WTC11 (cell line): ENCODE results near the gene CDH12. TPM values are rescaled to one million over a fixed set of nuclear protein-coding genes. Genes with fewer than 3 reads are reported as not detected.

Source experiments
- ATAC-seq: fragments of 200-7000 bp; cut with Tn5 transposase; 2 replicates; pipeline ENCODE4 v1.10.0; 2021; ENCODE audit warnings: mild to moderate bottlenecking, moderate library complexity
- CTCF ChIA-PET: fragments of 300-600 bp; sonication (Branson Sonifier 250); formaldehyde crosslinking; loops from one replicate; lab custom pipeline; 2021; ENCODE audit warnings: antibody characterized with exemption; lab: Charles Lee
- POLR2A ChIA-PET: fragments of 350-600 bp; sonication (Branson Sonifier 250); formaldehyde crosslinking; loops from one replicate; lab custom pipeline; 2021; ENCODE audit warnings: antibody characterized with exemption; lab: Charles Lee
- DNase-seq: peaks from one replicate; pipeline ENCODE4 v3.0.0; 2021; ENCODE audit warnings: low spot score
- H3K27ac Mint-ChIP-seq: 2 replicates; pipeline ENCODE4 v1.8.0; 2021; ENCODE audit warnings: mixed read lengths
- H3K27me3 Mint-ChIP-seq: 2 replicates; pipeline ENCODE4 v1.8.0; 2021; ENCODE audit warnings: low read depth, mild to moderate bottlenecking, moderate library complexity, mixed read lengths
- H3K36me3 Mint-ChIP-seq: 2 replicates; pipeline ENCODE4 v1.8.0; 2021; ENCODE audit warnings: mixed read lengths
- H3K4me1 Mint-ChIP-seq: 2 replicates; pipeline ENCODE4 v1.8.0; 2022; ENCODE audit warnings: mixed read lengths
- H3K4me3 Mint-ChIP-seq: 2 replicates; pipeline ENCODE4 v1.8.0; 2021; ENCODE audit warnings: mild to moderate bottlenecking, moderate library complexity, mixed read lengths
- H3K9me3 Mint-ChIP-seq: 2 replicates; pipeline ENCODE4 v1.8.0; 2021; ENCODE audit warnings: mixed read lengths
- FOXK1 ChIP-seq: sonication (generic); formaldehyde crosslinking; IDR thresholded peaks from 2 replicates; pipeline ENCODE4 v1.8.0; 2022; ENCODE audit warnings: mild to moderate bottlenecking, moderate library complexity, missing genetic modification reagents
- IRF2 ChIP-seq: sonication (generic); formaldehyde crosslinking; IDR thresholded peaks from 2 replicates; pipeline ENCODE4 v1.8.0; 2022; ENCODE audit warnings: low read depth, missing genetic modification reagents, borderline replicate concordance
- OVOL2 ChIP-seq: fragments of 250-450 bp; sonication (Bioruptor Pico); IDR thresholded peaks from 2 replicates; pipeline ENCODE4 v1.9.0; 2021; ENCODE audit warnings: mild to moderate bottlenecking, borderline replicate concordance
- SOX15 ChIP-seq: fragments of 250-450 bp; sonication (Bioruptor Pico); IDR thresholded peaks from 2 replicates; pipeline ENCODE4 v1.9.0; 2021; ENCODE audit warnings: mild to moderate bottlenecking
- ZNF219 ChIP-seq: sonication (generic); formaldehyde crosslinking; IDR thresholded peaks from 2 replicates; pipeline ENCODE4 v1.8.0; 2023; ENCODE audit warnings: missing genetic modification reagents, mild to moderate bottlenecking, borderline replicate concordance
- ZNF263 ChIP-seq: sonication (generic); formaldehyde crosslinking; IDR thresholded peaks from 2 replicates; pipeline ENCODE4 v1.8.1; 2022; ENCODE audit warnings: low read depth, mild to moderate bottlenecking, moderate library complexity, missing genetic modification reagents
- ZNF396 ChIP-seq: fragments of 250-450 bp; sonication (Bioruptor Pico); IDR thresholded peaks from 2 replicates; pipeline ENCODE4 v1.8.0; 2021; ENCODE audit warnings: mild to moderate bottlenecking, moderate library complexity, borderline replicate concordance
- total RNA-seq: library from RNA; stranded (reverse); gene quantifications from 3 replicates; pipeline ENCODE4 v1.2.3, GENCODE V29; 2021
- TF ChIP-seq, protein P1 (sequence below): sonication (generic); formaldehyde crosslinking; conservative IDR thresholded peaks from 2 replicates; pipeline ENCODE4 v1.8.1; 2022; ENCODE audit warnings: mild to moderate bottlenecking, missing genetic modification reagents
- TF ChIP-seq, protein P2 (sequence below): sonication (generic); formaldehyde crosslinking; IDR thresholded peaks from 2 replicates; pipeline ENCODE4 v1.8.1; 2023; ENCODE audit warnings: mild to moderate bottlenecking, missing genetic modification reagents
- TF ChIP-seq, protein P3 (sequence below): sonication (generic); formaldehyde crosslinking; IDR thresholded peaks from 2 replicates; pipeline ENCODE4 v1.8.1; 2022; ENCODE audit warnings: missing genetic modification reagents, borderline replicate concordance
- TF ChIP-seq, protein P4 (sequence below): sonication (generic); formaldehyde crosslinking; IDR thresholded peaks from 2 replicates; pipeline ENCODE4 v1.8.0; 2023; ENCODE audit warnings: missing genetic modification reagents, mild to moderate bottlenecking, borderline replicate concordance
- TF ChIP-seq, protein P5 (sequence below): sonication (generic); formaldehyde crosslinking; IDR thresholded peaks from 2 replicates; pipeline ENCODE4 v1.8.0; 2022; ENCODE audit warnings: mild to moderate bottlenecking, missing genetic modification reagents
- TF ChIP-seq, protein P6 (sequence below): fragments of 250-450 bp; sonication (Bioruptor Pico); IDR thresholded peaks from 2 replicates; pipeline ENCODE4 v1.8.0; 2021; ENCODE audit warnings: mild to moderate bottlenecking
- TF ChIP-seq, protein P7 (sequence below): fragments of 250-450 bp; sonication (Bioruptor Pico); IDR thresholded peaks from 2 replicates; pipeline ENCODE4 v1.9.0; 2021; ENCODE audit warnings: mild to moderate bottlenecking

Gene CDH12
- total RNA-seq, 1 experiment from 2014 or later, result not detected

DNA sequence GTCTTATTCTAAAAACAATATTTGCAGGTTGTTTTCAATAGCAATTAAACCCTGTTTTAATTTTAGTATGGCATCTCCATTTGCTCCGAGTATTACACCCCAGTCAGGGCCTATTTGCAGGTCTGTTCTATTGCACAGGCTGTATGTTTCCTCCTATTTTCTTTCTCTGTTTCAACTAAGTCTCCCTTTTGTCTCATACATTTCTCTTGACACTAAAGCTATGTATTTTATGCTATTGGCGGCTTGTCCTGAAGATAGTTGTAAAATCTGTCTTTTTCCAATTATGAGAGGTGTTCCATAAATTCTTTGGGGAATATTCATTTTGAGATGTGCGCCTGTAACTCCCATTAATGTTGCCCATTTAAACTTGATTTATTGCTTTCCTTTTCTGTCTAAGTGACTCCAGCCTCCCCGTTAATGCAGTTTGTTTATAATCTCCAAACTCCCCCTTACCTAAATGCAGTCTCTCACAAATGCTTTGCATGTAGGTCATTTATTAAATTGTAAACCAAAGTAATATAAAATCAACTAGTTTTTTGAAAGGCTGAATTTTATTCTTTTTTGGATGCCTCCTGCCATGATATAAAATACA, 262.4 kb downstream of the CDH12 start (continued):
- TF ChIP-seq, protein P1, sequence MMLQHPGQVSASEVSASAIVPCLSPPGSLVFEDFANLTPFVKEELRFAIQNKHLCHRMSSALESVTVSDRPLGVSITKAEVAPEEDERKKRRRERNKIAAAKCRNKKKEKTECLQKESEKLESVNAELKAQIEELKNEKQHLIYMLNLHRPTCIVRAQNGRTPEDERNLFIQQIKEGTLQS (CRISPR knock-in tag), result no peak

DNA sequence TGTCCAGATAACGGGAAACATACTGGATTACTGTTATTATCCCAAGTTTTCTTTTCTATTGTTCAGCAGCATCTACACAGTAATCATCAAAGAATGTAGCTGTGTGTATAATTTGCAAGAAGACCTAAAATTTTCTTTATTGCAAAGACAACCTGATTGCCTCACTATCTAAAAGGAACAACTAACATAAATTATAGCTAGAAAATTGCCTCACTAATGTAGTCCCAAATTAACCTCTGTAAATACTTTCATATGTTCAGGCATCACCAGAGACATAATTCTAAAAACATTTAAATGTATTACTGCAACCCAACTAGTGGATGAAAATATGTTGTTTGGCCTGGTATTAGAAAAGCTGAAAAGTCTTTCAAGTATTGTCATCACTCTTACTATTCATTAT, 275.4 kb downstream of the CDH12 start:
- Mint-ChIP-seq H3K4me3 (no peak overlapping the region), H3K27me3 (no peaks in the 10 kb centered on the region), H3K4me1 (no peaks in the 10 kb centered on the region), H3K36me3 (no peaks in the 10 kb centered on the region), H3K27ac (no peak overlapping the region)
- POLR2A ChIA-PET, result no interaction called here
- CTCF ChIA-PET, result no interaction called here
- ATAC-seq (no peak), DNase-seq (no peak)
- TF ChIP-seq OVOL2 (CRISPR knock-in tag), result no peak
- TF ChIP-seq, protein P2, sequence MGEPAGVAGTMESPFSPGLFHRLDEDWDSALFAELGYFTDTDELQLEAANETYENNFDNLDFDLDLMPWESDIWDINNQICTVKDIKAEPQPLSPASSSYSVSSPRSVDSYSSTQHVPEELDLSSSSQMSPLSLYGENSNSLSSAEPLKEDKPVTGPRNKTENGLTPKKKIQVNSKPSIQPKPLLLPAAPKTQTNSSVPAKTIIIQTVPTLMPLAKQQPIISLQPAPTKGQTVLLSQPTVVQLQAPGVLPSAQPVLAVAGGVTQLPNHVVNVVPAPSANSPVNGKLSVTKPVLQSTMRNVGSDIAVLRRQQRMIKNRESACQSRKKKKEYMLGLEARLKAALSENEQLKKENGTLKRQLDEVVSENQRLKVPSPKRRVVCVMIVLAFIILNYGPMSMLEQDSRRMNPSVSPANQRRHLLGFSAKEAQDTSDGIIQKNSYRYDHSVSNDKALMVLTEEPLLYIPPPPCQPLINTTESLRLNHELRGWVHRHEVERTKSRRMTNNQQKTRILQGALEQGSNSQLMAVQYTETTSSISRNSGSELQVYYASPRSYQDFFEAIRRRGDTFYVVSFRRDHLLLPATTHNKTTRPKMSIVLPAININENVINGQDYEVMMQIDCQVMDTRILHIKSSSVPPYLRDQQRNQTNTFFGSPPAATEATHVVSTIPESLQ, result no peak
- TF ChIP-seq, protein P3, sequence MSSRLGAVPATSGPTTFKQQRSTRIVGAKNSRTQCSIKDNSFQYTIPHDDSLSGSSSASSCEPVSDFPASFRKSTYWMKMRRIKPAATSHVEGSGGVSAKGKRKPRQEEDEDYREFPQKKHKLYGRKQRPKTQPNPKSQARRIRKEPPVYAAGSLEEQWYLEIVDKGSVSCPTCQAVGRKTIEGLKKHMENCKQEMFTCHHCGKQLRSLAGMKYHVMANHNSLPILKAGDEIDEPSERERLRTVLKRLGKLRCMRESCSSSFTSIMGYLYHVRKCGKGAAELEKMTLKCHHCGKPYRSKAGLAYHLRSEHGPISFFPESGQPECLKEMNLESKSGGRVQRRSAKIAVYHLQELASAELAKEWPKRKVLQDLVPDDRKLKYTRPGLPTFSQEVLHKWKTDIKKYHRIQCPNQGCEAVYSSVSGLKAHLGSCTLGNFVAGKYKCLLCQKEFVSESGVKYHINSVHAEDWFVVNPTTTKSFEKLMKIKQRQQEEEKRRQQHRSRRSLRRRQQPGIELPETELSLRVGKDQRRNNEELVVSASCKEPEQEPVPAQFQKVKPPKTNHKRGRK (CRISPR knock-in tag), result no peak
- TF ChIP-seq, protein P4, sequence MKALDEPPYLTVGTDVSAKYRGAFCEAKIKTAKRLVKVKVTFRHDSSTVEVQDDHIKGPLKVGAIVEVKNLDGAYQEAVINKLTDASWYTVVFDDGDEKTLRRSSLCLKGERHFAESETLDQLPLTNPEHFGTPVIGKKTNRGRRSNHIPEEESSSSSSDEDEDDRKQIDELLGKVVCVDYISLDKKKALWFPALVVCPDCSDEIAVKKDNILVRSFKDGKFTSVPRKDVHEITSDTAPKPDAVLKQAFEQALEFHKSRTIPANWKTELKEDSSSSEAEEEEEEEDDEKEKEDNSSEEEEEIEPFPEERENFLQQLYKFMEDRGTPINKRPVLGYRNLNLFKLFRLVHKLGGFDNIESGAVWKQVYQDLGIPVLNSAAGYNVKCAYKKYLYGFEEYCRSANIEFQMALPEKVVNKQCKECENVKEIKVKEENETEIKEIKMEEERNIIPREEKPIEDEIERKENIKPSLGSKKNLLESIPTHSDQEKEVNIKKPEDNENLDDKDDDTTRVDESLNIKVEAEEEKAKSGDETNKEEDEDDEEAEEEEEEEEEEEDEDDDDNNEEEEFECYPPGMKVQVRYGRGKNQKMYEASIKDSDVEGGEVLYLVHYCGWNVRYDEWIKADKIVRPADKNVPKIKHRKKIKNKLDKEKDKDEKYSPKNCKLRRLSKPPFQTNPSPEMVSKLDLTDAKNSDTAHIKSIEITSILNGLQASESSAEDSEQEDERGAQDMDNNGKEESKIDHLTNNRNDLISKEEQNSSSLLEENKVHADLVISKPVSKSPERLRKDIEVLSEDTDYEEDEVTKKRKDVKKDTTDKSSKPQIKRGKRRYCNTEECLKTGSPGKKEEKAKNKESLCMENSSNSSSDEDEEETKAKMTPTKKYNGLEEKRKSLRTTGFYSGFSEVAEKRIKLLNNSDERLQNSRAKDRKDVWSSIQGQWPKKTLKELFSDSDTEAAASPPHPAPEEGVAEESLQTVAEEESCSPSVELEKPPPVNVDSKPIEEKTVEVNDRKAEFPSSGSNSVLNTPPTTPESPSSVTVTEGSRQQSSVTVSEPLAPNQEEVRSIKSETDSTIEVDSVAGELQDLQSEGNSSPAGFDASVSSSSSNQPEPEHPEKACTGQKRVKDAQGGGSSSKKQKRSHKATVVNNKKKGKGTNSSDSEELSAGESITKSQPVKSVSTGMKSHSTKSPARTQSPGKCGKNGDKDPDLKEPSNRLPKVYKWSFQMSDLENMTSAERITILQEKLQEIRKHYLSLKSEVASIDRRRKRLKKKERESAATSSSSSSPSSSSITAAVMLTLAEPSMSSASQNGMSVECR (CRISPR knock-in tag), result no peak
- TF ChIP-seq, all 79 proteins: peak for 0
- peaks cover 3% of the 10 kb centered on the region; the same call in 1 of the 2 replicates for H3K9me3 Mint-ChIP-seq

DNA sequence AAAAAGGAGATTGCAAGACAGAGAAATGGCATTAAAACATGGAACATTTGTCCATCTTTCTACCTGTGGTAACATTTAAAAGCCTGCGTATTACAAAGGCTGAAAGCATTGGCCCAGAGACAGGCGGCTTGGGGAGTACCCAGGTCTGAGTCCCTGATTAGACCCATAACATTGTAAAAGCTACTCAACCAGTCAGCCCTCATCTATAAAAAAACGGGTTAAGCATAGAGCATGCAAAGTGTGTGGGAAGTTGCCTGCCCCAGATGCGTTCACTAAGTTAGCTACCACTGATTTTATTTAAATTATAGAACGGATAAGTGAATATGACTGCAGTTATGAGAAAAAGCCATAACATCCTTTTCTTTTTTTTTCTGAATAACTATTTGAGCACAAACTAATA, 276.1 kb downstream of the CDH12 start:
- H3K4me3 Mint-ChIP-seq, result no peak overlapping the region
- no peaks in the 10 kb centered on the region for H3K4me1 Mint-ChIP-seq
- DNase-seq (no peak), ATAC-seq (no peak)
- no peaks in the 10 kb centered on the region for H3K36me3 Mint-ChIP-seq
- H3K9me3 Mint-ChIP-seq, result peaks cover 3% of the 10 kb centered on the region; the same call in 1 of the 2 replicates
- H3K27me3 Mint-ChIP-seq, result no peaks in the 10 kb centered on the region
- POLR2A ChIA-PET, result no interaction called here
- CTCF ChIA-PET, result no interaction called here
- H3K27ac Mint-ChIP-seq, result no peak overlapping the region
- TF ChIP-seq, protein P5, sequence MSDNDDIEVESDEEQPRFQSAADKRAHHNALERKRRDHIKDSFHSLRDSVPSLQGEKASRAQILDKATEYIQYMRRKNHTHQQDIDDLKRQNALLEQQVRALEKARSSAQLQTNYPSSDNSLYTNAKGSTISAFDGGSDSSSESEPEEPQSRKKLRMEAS, result no peak
- TF ChIP-seq ZNF219 (CRISPR knock-in tag), result no peak
- TF ChIP-seq FOXK1 (CRISPR knock-in tag), result no peak
- TF ChIP-seq OVOL2 (CRISPR knock-in tag), result no peak
- TF ChIP-seq, protein P1 (CRISPR knock-in tag), result no peak
- no peak for TF ChIP-seq ZNF396 (CRISPR knock-in tag)
- no peak for TF ChIP-seq IRF2
- TF ChIP-seq, protein P2, result no peak
- TF ChIP-seq, protein P6, sequence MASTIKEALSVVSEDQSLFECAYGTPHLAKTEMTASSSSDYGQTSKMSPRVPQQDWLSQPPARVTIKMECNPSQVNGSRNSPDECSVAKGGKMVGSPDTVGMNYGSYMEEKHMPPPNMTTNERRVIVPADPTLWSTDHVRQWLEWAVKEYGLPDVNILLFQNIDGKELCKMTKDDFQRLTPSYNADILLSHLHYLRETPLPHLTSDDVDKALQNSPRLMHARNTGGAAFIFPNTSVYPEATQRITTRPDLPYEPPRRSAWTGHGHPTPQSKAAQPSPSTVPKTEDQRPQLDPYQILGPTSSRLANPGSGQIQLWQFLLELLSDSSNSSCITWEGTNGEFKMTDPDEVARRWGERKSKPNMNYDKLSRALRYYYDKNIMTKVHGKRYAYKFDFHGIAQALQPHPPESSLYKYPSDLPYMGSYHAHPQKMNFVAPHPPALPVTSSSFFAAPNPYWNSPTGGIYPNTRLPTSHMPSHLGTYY, result no peak
- no peak for TF ChIP-seq SOX15 (CRISPR knock-in tag)
- TF ChIP-seq, protein P7, sequence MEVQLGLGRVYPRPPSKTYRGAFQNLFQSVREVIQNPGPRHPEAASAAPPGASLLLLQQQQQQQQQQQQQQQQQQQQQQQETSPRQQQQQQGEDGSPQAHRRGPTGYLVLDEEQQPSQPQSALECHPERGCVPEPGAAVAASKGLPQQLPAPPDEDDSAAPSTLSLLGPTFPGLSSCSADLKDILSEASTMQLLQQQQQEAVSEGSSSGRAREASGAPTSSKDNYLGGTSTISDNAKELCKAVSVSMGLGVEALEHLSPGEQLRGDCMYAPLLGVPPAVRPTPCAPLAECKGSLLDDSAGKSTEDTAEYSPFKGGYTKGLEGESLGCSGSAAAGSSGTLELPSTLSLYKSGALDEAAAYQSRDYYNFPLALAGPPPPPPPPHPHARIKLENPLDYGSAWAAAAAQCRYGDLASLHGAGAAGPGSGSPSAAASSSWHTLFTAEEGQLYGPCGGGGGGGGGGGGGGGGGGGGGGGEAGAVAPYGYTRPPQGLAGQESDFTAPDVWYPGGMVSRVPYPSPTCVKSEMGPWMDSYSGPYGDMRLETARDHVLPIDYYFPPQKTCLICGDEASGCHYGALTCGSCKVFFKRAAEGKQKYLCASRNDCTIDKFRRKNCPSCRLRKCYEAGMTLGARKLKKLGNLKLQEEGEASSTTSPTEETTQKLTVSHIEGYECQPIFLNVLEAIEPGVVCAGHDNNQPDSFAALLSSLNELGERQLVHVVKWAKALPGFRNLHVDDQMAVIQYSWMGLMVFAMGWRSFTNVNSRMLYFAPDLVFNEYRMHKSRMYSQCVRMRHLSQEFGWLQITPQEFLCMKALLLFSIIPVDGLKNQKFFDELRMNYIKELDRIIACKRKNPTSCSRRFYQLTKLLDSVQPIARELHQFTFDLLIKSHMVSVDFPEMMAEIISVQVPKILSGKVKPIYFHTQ (CRISPR knock-in tag), result no peak
- no peak for TF ChIP-seq ZNF263 (CRISPR knock-in tag)
